Activated CD4-positive, alpha-beta T cell treated with anti-CD3 and anti-CD28 coated beads, Interleukin-2, Interleukin-4, amounts not matched to agents 100 ng/mL and 50 ng/mL, durations not matched to agents 16 hours and 8 hours (primary cell): Measurements from ENCODE around the gene TEX29.

Source experiments
- DNase-seq: peaks from one replicate; pipeline ENCODE4 v3.0.0-alpha.2; 2020; ENCODE audit warnings: low spot score

TEX29 gene

DNA sequence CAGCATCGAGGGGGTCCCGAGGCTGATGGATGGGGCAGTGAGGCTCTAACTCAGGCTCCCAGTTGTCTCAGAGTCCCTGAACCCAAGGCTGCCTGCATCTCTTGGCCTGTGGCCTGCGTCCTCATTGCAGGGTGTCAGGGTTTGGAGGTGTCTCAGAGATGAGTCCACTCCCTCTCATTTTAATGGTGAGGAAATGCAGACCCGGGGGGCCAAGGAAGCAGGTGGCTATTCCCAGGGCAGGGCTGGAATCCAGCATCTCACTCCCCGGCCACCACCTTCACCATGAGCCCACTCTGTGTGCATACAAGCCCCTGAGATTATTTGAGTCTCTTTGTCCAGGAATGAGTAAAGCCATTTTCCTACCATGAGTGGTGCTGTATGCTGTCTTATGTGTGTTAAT, 21.4 kb downstream of the TEX29 start:
- no peak for DNase-seq

- no peak for DNase-seq
These were observed 22.3 kb downstream of the TEX29 start for GRCh38 chr13:111342721-111343120.

DNA sequence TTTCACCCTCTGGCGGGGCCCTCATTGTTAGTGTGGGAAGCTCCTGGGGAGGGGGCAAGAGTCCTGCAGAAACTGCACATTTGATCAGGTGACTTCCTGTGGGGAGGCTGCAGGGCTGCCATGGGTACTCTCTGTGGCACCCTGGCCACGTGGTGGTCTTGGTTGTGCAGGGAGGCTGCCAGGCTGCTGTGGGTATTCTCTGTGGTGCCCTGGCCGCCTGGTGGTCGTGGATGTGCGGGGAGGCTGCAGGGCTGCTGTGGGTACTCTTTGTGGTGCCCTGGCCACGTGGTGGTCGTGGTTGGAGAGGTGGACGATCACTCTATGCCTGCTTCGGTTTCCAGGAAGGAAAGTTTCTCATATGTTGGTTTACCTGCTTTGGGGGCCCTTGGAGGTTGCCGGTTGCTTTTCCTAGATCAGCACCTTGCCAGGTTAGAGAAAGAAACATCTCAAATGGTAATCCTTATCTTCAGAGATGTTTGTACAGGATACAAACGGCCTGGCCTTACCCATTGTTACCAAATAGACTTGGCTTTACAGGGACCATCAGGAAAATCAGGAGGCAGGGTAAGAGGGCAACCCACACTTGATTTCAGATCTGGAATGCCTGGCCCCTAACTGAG, 22.9 kb downstream of the TEX29 start:
- DNase-seq: no peak

DNA sequence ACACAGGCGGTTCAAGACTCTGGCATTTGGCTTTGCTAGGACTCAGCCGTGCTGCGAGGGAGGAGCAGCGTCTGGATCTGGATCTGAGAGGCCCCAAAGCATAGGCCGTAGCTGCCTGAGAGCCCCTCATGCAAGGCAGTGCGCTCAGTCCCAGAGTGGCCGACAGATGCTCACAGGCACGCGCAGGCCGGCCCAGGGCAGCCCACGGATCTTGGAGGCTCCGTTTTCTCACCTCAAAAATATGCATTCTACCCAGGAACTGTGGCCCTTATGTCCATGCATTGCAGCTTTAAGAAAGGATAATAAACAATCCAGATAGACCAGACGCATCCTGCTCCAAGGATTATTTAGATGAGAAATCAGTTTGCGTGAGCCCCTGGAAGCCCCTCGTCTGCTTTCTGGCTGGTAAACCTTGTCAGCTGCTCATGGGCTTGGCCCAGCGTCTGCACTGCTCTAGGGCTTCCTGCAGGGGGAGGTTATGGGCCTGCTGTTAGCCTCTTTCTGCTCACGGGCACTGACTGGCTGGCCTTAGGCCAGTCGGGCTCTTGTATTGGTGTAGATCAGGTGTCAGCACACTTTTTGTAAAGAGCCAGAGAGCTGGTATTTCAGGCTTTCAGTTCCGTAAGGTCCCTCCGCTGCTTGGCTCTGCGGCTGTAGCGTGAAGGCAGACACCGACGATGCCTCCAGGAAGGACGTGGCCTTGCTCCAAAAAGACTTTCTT, 24.2 kb downstream of the TEX29 start:
- DNase-seq: no peak

GRCh38 chr13:111345682-111346081, 25.2 kb downstream of the TEX29 start:
- DNase-seq: no peak

- DNase-seq: no peak
These were observed 25.7 kb downstream of the TEX29 start for GRCh38 chr13:111346101-111346680.

- DNase-seq: no peak
These were observed 27.0 kb downstream of the TEX29 start for GRCh38 chr13:111347438-111347837.

- DNase-seq: no peak
These were observed 33.1 kb downstream of the TEX29 start for GRCh38 chr13:111353508-111353907.

DNA sequence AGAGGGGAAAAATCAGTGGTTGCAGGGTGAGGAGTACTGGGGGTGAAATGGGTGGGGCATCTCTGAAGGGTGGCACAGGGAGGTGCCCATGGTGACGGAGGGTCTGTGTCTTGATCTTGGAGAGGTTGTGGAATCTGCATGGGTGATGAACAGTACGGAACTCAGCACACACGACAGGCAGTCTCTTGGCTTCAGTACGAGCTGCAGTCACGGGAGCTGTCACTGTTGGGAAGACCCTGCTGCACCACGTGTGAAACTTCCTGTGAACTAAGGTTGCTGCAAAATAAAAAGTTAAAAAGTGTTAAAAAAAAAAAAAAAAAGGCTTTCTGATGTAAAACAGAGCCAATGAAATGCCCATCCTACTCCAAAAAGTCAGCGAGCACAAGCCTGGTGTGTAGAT, 34.3 kb downstream of the TEX29 start:
- no peak for DNase-seq

- no peak for DNase-seq
These were observed 36.4 kb downstream of the TEX29 start for GRCh38 chr13:111356795-111357194.

DNA sequence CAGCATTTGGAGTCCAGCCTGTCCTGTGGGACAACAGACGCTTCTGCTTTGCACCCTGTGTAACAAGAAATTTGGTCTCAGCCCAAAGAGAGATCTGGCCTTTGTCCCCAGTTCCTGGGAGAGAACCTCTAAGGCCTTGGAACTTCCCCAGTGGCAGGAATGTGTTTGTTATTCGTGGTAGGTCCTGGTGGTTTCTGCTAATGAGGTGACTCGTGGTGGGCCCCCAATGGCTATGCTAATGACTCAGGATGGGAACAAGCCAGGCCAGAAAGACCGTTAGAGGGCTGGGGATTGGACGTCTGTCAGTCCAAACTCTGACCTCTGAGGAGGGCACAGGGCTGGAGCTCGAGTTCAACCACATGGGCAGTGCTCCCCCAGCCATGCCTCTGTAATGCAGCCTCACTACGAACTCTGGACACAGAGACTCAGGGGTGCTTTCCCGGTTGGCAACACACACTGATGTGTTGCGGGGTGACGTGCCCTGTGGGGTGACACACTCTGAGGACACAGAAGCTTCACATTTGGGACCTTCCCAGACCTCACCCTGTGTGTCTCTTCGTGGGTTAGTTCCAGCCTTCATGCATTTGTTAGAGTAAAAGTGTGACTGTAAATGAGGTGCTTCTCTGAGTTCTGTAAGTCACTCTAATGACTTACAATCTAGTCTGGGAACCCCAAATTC, 38.9 kb downstream of the TEX29 start:
- no peak for DNase-seq

- no peak for DNase-seq
These were observed 39.5 kb downstream of the TEX29 start for GRCh38 chr13:111359930-111360329.

GRCh38 chr13:111360452-111360851, 40.0 kb downstream of the TEX29 start:
- no peak for DNase-seq

- no peak for DNase-seq
These were observed 40.8 kb downstream of the TEX29 start for GRCh38 chr13:111361046-111361872.

- no peak for DNase-seq
These were observed 41.6 kb downstream of the TEX29 start for GRCh38 chr13:111361873-111362648.

- DNase-seq: no peak
These were observed 42.7 kb downstream of the TEX29 start for GRCh38 chr13:111363121-111363520.

DNA sequence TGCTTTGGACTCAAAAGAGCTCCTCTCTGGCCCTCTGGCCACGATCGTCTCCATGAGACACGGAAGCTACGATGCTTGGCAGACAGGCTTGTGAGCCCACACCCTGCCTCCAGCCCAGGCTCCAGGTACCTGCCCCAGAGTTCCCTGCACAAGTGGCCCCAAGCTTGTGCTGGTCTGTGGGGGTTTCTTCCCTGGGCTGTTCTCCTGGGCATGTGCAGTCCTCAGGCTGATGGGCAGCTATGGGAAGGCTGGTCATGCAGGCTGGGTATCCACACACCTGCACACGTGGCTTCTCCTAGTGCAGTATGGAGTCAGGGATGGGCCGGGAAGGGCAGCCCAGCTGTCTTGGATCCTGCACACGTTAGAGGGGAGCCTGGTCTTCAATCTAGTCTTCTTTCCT, 43.1 kb downstream of the TEX29 start:
- DNase-seq: no peak

- no peak for DNase-seq
These were observed 44.9 kb downstream of the TEX29 start for GRCh38 chr13:111365149-111366005.

GRCh38 chr13:111367340-111367739, 46.9 kb downstream of the TEX29 start:
- no peak for DNase-seq

- DNase-seq: no peak
These were observed 47.6 kb downstream of the TEX29 start for GRCh38 chr13:111368091-111368490.
